Posterior cingulate gyrus (tissue), 11 donors: Measurements from ENCODE around the gene PCDHGA9.
A peak's percentile ranks its signal among the peaks of the same experiment; 100 is the strongest.

Experiments used
- DNase-seq, 10 donors: peaks; one replicate each; pipeline versions ENCODE4 v3.0.0 to v3.0.0-alpha.2; 2020 to 2021; ENCODE audit warnings: mixed read lengths in 3 of 10
- intact Hi-C: fragments of 100-400 bp; cut with DNase I; formaldehyde crosslinking; loops from one replicate; pipeline ENCODE4 v1.15.1; 2023

PCDHGA9 gene

GRCh38 chr5:141439411-141440141, 37.0 kb downstream of the PCDHGA9 start:
- intact Hi-C loops: no loop called here
- no peak for DNase-seq

DNA sequence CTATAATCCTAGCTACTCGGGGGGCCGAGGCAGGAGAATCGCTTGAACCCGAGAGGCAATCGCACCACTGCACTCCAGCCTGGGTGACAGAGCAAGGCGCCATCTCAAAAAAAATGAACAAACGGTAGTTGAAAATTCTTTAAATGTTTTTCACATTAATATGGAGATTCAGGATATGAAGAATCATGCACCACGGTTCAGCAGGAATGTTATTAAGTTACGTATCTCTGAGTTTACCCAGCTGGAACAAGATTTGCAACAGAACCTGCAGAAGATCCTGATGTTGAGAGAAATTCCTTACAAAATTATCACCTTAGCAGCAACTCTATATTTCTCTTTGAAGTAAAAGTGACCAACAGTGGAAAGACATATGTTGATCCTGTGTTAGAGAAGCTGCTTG, 37.8 kb downstream of the PCDHGA9 start:
- intact Hi-C loops: no loop called here
- no peak for DNase-seq

DNA sequence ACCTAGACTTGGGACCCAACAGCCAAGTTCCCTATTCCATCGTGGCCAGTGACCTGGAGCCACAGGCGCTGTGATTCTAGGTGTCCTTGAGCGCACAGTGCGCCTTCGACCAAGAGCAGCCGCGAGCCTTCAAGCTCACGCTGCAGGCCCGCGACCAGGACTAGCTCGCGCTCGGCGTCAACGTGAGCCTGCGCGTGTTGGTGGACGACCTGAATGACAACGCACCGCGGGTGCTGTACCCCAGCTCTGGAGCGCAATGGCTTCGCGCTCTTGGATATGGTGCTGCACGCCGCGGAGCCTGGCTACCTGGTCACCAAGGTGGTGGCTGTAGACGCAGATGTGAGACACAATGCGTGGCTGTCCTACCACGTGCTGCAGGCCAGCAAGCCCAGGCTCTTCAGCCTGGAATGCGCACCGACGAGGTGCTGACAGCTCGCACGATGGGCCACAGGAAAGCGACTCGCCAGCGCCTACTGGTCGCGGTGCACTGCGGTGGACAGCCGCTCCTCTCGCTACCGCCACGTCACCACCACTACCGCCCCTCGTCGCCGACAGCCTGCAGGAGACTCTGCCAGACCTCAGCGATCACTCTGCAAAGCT, 39.1 kb downstream of the PCDHGA9 start:
- peak in 1 of 10 donors; percentile 80 for DNase-seq
- intact Hi-C loops: no loop called here
